C4-2B (cell line): ENCODE results near the gene CCDC38.

ENCODE experiments used
- H3K27ac ChIP-seq: fragments of 450-650 bp; 2 replicates; pipeline ENCODE4 v1.5.1; 2017
- CTCF ChIP-seq: fragments of 450-650 bp; conservative IDR thresholded peaks from 2 replicates; pipeline ENCODE4 v1.5.1; 2017; ENCODE audit warnings: mild to moderate bottlenecking
- ZFX ChIP-seq: fragments of 450-650 bp; IDR thresholded peaks from 2 replicates; pipeline ENCODE4 v1.6.1; 2017

The CCDC38 gene

GRCh38 chr12:95836185-95836609 lies 106.2 kb downstream of the CCDC38 start:
- TF ChIP-seq ZFX (no peak), CTCF (no peak)
- H3K27ac ChIP-seq: no peak overlapping the region

DNA sequence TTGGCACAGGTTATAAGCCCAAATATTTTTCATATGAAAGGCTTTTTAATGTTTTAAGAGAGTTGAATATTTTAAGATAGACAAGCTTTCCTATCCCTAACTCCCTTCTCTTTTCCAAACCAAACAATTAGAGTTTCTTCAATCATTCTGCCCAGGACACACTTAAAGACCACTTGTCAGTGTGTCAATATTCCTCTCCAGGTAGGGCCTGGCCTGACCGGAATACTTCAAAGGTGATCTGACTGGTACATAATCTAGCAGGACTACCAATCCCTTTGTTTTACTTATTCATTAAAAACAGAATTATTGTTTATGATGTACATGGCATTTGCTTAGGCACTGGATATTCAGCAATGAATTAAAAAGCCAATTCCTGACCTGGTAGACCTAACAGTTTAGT lies 107.8 kb downstream of the CCDC38 start:
- H3K27ac ChIP-seq: no peak overlapping the region
- TF ChIP-seq CTCF (no peak), ZFX (no peak)

DNA sequence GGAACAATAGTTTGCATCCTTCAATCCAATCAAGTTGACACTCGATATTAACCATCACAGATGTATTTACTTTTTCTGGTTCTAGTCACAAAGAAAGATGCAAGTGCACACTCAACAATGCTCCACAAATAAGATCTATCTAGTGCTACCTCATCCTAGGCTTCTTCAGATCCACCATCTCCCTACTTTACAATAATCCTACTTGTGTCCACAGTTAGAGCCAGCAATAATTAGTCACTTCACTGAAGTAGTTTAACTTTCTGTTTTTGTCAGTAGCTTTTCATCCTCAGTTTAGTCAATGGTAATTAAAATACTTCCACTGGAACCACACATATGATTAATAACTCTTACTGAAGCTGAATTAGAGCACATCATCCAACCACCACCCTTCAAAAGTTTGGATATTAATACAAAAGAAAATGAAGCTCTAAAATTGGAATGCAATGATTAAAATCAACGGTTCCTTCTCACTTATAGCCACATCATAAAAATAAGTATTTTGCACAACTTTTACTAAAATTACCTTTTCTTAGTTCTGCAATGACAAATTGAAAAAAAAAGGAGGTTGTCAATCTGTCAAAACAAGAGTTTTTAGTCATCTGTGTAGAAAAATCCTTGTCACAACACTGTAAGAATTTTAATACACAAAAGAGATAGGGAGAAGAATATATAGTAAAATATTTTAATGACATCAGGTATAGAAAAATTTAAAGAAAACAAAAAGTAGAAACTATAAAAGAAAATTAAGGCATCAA lies 111.9 kb downstream of the CCDC38 start:
- 0 out of 2 replicates have a peak overlapping the region, but pooled peaks have one; percentile 19 for H3K27ac ChIP-seq
- no peak for TF ChIP-seq ZFX
- TF ChIP-seq CTCF: no peak

- no peak for TF ChIP-seq ZFX
- H3K27ac ChIP-seq: peak overlapping the region; percentile 36; the same call in 1 of the 2 replicates
Observed at GRCh38 chr12:95829395-95829794, 113.0 kb downstream of the CCDC38 start.

DNA sequence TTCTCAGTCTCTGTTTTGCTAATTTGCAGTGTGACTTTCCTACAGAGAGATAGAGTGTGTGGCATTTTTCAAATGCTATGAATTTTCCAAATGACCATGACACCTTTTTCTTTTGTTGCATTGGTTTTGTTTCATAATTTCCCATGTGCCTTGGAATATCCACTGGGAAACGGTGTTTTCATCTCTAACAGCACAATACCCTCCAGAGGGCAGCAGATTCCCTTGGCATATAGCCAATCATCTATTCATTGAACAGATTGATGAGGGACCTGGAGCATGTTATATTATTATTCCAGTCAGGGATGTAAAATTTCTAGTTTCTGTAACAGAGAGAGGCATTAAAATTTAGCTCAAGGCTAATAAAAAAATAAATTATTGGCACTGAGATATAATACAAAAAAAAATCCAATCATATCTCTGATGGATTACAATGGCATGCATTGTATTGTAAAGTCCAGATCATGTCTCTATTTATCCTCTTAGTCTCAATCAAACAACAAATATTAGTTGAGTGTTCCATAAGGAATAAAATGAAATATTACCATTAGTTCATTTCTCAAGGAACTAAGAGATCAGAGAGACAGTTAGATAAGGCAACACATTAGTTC lies 122.2 kb downstream of the CCDC38 start:
- TF ChIP-seq ZFX (no peak), CTCF (peak; percentile 75)
- no peak overlapping the region for H3K27ac ChIP-seq
